Lower leg skin (tissue), 3 donors: ENCODE measurements around the gene KCNK7.

Experiments
- POLR2A ChIP-seq, 2 donors: fragments of 450-650 bp; IDR thresholded peaks; one replicate each; pipeline ENCODE4 v1.6.1; 2016 to 2017; ENCODE audit warnings: antibody characterized with exemption in 2 of 2, mild to moderate bottlenecking in 1 of 2, moderate library complexity in 1 of 2
- TF ChIP-seq, protein P1 (sequence below), 3 donors: fragments of 450-650 bp; IDR thresholded peaks; one replicate each; pipeline ENCODE4 v1.5.1; 2016; ENCODE audit warnings: antibody characterized with exemption in 3 of 3, mild to moderate bottlenecking in 3 of 3, moderate library complexity in 2 of 3

DNA sequence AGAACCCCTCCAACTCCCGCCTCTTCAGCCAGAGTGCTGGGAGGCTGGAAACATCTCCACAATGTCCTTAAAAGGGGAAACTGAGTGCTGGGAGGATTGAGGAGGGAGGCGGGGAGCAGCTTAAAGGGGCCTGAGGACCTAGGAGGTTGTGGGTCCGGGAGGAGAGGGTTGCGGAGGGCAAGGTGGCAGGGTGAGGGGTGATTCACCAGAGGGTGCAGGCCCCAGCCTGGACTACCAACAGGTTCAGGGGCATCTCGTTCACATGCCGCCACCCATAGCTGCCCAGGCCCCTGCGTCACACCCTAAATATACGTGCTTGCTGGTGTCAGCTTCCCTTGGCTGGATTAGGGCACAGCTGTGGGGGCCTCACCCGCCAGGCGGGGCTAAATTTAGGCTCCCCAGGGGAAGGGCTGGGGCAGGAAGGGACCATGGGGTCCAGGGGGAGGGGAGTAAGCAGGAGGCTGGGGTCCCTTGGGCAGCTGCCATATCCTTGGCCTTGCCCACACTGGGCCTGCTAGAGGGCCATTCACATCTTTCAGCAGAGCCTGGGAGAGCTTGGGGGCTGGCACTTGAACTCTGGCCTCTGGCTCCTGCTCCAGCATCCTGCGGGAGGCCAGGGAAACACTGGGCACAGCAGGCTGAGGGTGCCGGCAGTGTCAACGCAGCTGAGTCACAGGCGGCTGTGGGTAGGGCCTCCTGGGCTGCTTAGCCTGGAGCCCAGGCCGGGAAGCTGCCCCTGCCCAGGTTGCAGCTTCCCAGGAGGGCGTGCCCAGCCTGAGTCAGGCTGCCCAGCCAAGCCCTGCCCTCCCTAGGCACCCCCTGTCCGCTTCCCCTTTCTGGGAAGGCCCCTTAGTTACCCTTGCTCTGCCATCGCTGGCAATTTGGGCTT is 18.5 kb downstream of the KCNK7 start:
- TF ChIP-seq, protein P1, sequence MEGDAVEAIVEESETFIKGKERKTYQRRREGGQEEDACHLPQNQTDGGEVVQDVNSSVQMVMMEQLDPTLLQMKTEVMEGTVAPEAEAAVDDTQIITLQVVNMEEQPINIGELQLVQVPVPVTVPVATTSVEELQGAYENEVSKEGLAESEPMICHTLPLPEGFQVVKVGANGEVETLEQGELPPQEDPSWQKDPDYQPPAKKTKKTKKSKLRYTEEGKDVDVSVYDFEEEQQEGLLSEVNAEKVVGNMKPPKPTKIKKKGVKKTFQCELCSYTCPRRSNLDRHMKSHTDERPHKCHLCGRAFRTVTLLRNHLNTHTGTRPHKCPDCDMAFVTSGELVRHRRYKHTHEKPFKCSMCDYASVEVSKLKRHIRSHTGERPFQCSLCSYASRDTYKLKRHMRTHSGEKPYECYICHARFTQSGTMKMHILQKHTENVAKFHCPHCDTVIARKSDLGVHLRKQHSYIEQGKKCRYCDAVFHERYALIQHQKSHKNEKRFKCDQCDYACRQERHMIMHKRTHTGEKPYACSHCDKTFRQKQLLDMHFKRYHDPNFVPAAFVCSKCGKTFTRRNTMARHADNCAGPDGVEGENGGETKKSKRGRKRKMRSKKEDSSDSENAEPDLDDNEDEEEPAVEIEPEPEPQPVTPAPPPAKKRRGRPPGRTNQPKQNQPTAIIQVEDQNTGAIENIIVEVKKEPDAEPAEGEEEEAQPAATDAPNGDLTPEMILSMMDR (IDR thresholded peaks at IDR 0.05): no peak
- TF ChIP-seq POLR2A (IDR thresholded peaks at IDR 0.05): no peak
